Transverse colon (tissue), 4 donors: Measurements from ENCODE around the gene TET2.

Source experiments
- EP300 ChIP-seq: sonication (generic); formaldehyde crosslinking; IDR thresholded peaks from one replicate; pipeline ENCODE4 v1.6.1; 2017; ENCODE audit warnings: antibody characterized with exemption, low read depth
- POLR2A ChIP-seq: fragments of 450-650 bp; IDR thresholded peaks from one replicate; pipeline ENCODE4 v1.6.1; 2016; ENCODE audit warnings: antibody characterized with exemption, mild to moderate bottlenecking, moderate library complexity
- POLR2AphosphoS5 ChIP-seq, 3 donors: sonication (generic); formaldehyde crosslinking; IDR thresholded peaks; one replicate each; pipeline ENCODE4 v1.6.1; 2016; ENCODE audit warnings: antibody characterized with exemption in 3 of 3
- TF ChIP-seq, protein P1 (sequence below), 5 experiments: fragments of 200-600 bp in 3 of 5; fragments of 450-650 bp in 2 of 5; sonication (generic) in 3 of 5; IDR thresholded peaks; 1 replicate in 2 of 5; 2 replicates in 3 of 5; pipeline ENCODE4 v1.5.1; 2016 to 2017; ENCODE audit warnings: antibody characterized with exemption in 5 of 5, inconsistent platforms in 3 of 5, mild to moderate bottlenecking in 2 of 5, moderate library complexity in 1 of 5

DNA sequence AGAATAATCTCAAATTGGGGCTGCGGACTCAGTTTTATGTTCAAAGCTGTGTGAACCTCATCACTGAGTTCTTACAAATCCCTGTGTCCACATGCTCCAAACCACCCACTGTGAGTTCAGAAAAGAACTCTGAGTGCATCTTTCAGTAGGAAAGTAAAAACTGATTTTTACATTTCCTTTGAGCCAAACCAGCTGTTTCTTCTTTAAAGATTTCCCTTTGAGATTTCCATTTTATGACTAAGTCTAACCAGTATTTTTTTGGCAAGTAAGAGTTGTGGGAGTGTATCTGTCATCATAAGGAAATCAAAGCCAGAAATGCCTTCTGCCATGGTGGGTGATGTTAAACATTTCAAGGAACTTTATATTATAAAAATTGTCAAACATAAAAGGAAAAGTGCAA, 100.0 kb downstream of the TET2 start:
- TF ChIP-seq, protein P1, sequence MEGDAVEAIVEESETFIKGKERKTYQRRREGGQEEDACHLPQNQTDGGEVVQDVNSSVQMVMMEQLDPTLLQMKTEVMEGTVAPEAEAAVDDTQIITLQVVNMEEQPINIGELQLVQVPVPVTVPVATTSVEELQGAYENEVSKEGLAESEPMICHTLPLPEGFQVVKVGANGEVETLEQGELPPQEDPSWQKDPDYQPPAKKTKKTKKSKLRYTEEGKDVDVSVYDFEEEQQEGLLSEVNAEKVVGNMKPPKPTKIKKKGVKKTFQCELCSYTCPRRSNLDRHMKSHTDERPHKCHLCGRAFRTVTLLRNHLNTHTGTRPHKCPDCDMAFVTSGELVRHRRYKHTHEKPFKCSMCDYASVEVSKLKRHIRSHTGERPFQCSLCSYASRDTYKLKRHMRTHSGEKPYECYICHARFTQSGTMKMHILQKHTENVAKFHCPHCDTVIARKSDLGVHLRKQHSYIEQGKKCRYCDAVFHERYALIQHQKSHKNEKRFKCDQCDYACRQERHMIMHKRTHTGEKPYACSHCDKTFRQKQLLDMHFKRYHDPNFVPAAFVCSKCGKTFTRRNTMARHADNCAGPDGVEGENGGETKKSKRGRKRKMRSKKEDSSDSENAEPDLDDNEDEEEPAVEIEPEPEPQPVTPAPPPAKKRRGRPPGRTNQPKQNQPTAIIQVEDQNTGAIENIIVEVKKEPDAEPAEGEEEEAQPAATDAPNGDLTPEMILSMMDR (IDR thresholded peaks at IDR 0.05) = no peak
- TF ChIP-seq POLR2A (no peak), POLR2AphosphoS5 (IDR thresholded peaks at IDR 0.05) (no peak), EP300 (no peak)
